ENCODE data around the gene ST7.
A peak's percentile ranks its signal among the peaks of the same experiment; 100 is the strongest.

DNA sequence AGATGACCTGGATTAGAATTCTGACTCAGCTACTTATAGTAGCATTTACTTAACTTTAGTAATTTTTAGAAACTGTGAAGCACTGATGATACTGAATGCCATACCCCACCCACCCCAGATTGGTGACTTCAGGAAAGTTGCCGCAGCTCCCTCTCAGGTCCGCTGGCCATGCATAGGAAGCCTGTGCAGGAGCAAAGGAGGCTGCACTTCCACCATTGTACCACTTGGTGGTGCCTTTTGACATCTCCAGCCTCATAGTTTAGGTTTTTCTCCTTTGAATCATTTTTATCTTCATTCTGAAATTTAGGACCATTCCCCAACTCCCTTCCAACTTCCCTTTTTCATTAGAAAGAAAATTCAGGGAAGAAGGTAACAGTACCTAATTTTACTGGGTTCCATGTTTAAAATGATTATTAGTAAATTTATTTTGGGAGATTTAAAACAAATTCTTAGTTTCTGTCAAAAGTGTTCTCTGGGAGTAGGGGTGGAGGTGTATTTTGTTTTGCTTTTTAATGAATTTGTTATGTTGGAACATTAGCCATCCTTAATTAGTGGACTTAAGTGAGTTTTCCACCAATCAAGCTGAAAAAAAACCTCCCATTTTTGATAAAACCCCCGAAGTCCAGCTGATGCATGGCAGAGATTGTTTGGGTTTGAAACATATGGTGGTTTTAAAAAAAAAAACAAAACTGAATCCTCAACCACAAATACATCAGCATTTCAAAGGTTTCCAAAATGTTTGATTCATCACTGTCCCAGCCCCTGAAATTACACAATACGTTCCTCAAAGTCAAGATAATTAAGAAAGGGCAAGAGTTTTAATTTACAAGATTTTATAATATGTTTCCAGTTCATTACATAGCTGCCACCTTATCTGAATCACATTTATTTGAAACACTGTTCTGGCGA lies 259.9 kb downstream of the ST7 start:
- TF ChIP-seq, protein P1, sequence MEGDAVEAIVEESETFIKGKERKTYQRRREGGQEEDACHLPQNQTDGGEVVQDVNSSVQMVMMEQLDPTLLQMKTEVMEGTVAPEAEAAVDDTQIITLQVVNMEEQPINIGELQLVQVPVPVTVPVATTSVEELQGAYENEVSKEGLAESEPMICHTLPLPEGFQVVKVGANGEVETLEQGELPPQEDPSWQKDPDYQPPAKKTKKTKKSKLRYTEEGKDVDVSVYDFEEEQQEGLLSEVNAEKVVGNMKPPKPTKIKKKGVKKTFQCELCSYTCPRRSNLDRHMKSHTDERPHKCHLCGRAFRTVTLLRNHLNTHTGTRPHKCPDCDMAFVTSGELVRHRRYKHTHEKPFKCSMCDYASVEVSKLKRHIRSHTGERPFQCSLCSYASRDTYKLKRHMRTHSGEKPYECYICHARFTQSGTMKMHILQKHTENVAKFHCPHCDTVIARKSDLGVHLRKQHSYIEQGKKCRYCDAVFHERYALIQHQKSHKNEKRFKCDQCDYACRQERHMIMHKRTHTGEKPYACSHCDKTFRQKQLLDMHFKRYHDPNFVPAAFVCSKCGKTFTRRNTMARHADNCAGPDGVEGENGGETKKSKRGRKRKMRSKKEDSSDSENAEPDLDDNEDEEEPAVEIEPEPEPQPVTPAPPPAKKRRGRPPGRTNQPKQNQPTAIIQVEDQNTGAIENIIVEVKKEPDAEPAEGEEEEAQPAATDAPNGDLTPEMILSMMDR (conservative IDR thresholded peaks at IDR 0.05 in 1 of 2, IDR thresholded peaks at IDR 0.05 in 1 of 2; ENCODE audit: extremely low read depth in 1 of 2, insufficient read depth in 1 of 2, low read depth in 1 of 2, low read length in 2 of 2): peak; percentile 92 to 98
- no peak for TF ChIP-seq EZH2 (IDR thresholded peaks at IDR 0.05; ENCODE audit: borderline replicate concordance, low read length)

Data from mammary epithelial cell (primary cell).